ENCODE data around the gene PARD3.

Gene PARD3

GRCh38 chr10:34602478-34602877 is 212.6 kb downstream of the PARD3 start:
- no peak for DNase-seq

- no peak for DNase-seq
Measured at GRCh38 chr10:34601691-34602090, 213.4 kb downstream of the PARD3 start.

GRCh38 chr10:34599026-34599795 is 215.9 kb downstream of the PARD3 start:
- DNase-seq, result no peak

GRCh38 chr10:34596351-34596750 is 218.7 kb downstream of the PARD3 start:
- no peak for DNase-seq

GRCh38 chr10:34593930-34594329 is 221.2 kb downstream of the PARD3 start:
- no peak for DNase-seq

GRCh38 chr10:34593374-34593890 is 221.7 kb downstream of the PARD3 start:
- no peak for DNase-seq

GRCh38 chr10:34590793-34591192 is 224.3 kb downstream of the PARD3 start:
- DNase-seq, result no peak

GRCh38 chr10:34589275-34589674 is 225.8 kb downstream of the PARD3 start:
- DNase-seq, result no peak

- no peak for DNase-seq
Measured at GRCh38 chr10:34587680-34588019, 227.4 kb downstream of the PARD3 start.

- DNase-seq, result no peak
Measured at GRCh38 chr10:34587002-34587679, 228.0 kb downstream of the PARD3 start.

- DNase-seq, result no peak
Measured at GRCh38 chr10:34585422-34586112, 229.5 kb downstream of the PARD3 start.

- no peak for DNase-seq
Measured at GRCh38 chr10:34584164-34584563, 230.9 kb downstream of the PARD3 start.

- DNase-seq, result no peak
Measured at GRCh38 chr10:34581801-34582532, 233.1 kb downstream of the PARD3 start.

GRCh38 chr10:34580643-34581042 is 234.5 kb downstream of the PARD3 start:
- DNase-seq, result no peak

- DNase-seq, result no peak
Measured at GRCh38 chr10:34580214-34580613, 234.9 kb downstream of the PARD3 start.

- DNase-seq, result no peak
Measured at GRCh38 chr10:34578468-34578867, 236.6 kb downstream of the PARD3 start.

GRCh38 chr10:34576797-34577196 is 238.3 kb downstream of the PARD3 start:
- DNase-seq, result no peak

- DNase-seq, result no peak
Measured at GRCh38 chr10:34575882-34576281, 239.2 kb downstream of the PARD3 start.

- no peak for DNase-seq
Measured at GRCh38 chr10:34574353-34574934, 240.7 kb downstream of the PARD3 start.

- DNase-seq, result no peak
Measured at GRCh38 chr10:34570887-34571286, 244.2 kb downstream of the PARD3 start.

GRCh38 chr10:34567659-34568253 is 247.3 kb downstream of the PARD3 start:
- DNase-seq, result no peak

- no peak for DNase-seq
Measured at GRCh38 chr10:34565934-34566333, 249.2 kb downstream of the PARD3 start.
